Left hindlimb (tissue), 1 donor: ENCODE measurements around the gene OR4F6.
"Not testable (repeated sequence)": the region's sequence is repeated elsewhere in the genome, so short reads cannot be mapped to it uniquely, and the experiment has no call there.

ENCODE experiments used
- DNase-seq: peaks from one replicate; pipeline ENCODE4 v3.0.0-alpha.2; 2018

Gene OR4F6, protein sequence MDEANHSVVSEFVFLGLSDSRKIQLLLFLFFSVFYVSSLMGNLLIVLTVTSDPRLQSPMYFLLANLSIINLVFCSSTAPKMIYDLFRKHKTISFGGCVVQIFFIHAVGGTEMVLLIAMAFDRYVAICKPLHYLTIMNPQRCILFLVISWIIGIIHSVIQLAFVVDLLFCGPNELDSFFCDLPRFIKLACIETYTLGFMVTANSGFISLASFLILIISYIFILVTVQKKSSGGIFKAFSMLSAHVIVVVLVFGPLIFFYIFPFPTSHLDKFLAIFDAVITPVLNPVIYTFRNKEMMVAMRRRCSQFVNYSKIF

DNA sequence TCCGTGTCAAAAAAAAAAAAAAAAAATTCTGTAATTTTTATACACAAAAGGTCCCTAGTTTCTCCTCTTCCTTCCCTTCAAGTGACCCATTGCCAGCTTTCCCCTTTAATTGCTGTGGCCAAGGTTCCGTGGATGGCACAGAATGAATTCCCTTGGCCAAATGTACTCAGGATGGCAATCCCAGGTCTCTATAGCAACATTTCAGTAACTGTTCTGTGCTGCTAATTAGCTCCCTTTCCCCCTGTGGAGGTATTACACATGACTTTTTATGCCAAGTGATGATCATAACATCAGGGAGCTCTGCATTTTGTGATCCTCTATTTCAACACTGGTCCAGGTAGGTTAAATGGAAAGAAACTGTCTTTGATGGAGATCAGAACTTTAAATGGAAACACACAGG, at the start of gene OR4F6:
OR4F6 (plus strand) TSS at position 301 of the 400 bp plus-strand sequence. CDS start 2,211 bp downstream, outside the sequence.
- DNase-seq: no peak

DNA sequence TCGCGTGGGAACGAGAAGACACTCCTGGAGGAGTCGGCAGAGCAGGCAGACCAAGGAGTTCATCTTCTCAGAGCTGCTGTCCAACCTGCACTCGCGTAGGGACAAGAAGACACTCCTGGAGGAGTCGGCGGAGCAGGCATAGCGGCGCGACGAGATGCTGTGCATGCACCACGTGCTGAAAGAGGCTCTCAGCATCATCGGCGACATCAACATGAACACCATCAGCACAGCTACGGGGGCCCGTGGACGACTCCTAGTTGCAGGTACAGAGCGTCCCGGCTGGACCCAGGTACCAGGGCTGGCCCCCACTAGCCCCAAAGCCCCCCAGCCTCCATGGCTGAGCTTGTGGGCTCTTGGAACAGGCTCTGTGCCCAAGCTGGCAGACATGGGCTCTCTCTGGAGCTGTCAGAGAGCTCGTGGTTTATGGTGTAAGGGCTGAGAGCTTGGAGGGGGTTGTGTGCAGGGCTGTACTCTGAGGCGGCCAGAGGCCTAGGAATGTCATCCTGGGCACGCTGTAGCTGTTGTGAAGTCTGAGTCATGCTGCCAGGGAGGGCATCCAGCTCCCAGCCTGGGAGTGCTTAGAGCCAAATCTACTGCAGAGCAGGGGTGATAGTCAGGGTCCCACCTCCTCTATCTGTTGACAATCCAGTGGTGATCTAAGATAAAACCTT, 38.5 kb upstream of the OR4F6 start:
- not testable (repeated sequence) for DNase-seq

DNA sequence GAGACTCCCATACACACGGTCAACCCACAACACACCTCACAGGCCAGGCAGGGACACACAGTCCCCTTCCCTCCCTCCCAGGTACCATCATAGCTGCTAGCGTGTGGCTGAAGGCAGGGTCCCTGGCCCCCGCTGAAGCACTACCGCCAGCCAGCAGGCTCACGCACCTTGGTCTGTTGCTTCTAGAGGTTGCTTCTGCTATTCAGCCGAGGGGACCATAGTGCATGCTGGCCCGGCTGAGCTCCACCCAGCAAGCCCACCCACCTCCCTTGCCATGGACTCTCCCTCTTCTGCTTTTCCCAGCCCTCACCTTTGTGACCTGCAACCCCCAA, 38.0 kb upstream of the OR4F6 start:
- DNase-seq: not testable (repeated sequence)

DNA sequence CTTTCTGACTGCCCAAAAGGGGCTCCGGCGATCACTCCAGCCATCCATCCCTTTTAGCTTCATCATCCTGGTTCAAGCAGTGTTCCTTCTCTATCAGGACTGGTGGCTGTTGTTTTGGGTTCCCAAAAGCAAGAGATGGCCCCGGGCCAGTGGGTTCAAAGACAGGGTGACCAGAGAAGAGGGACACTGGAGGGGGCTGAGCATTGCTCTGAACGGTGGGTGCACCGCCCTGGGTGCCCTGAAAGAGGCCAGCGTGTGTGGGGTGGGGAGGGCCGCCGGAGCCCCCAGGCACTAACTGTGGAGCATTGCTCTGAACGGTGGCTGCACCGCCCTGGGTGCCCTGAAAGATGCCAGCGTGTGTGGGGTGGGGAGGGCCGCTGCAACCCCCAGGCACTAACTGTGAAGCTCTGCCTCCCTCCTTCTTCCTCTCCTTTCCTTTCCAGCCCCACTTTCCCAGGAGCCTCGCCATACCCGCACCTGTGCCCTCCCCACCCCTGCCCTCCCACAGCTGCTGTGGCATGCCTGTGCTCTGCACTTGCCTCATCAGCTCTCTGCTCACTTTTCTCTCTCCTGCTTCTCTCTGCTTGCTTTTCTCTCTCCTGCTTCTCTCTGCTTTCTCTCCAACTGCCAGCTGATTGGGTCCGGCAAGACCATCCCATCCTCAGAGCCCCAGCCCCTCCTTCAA, 37.4 kb upstream of the OR4F6 start:
- DNase-seq: no peak

DNA sequence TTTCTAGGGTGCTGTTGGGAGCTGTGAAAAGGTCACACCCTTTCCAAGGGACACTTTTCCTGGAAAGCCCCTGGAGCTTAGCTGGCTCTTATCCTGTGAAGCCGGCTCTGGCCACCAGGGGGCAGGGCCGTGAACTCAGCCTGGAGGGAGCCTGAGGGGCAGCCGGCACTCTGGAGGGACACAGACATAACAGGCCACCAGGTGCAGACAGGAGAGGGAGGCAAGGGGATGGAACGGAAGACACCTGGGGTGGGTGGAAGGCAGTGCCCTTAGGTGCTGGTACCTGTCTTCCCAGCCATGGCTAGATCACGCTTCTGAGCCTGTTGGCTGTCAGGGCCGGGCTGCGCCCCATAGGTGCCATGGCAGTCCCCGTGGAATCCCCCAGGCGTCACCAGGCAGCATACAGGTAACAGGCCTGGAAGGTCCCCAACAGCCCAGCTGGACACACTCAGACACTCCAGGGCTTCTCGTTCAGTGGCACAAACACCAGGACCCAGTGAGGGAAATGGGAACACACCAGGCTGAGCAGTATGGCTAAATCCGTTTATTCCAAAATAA, 36.1 kb upstream of the OR4F6 start:
- DNase-seq: not testable (repeated sequence)

DNA sequence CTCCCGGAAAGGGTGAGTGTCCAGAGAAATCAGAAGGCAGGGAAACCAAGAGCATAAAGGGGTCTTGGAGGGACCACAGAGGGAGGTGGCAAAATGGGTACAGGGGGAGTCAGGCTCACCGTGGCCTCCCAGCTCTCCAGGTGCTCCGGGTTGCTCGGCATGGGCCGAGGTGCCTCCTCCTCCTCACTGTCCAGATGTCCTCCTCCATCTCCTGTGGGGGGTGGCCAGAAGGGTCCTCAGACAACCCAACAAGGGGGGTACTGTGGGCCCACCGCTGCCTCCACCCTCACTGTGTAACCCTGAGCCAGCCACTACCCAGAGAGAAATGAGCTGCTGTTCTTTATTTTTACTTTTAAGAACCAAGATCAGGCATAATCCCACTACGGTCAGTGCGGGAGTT, 30.4 kb upstream of the OR4F6 start:
- DNase-seq: no peak

DNA sequence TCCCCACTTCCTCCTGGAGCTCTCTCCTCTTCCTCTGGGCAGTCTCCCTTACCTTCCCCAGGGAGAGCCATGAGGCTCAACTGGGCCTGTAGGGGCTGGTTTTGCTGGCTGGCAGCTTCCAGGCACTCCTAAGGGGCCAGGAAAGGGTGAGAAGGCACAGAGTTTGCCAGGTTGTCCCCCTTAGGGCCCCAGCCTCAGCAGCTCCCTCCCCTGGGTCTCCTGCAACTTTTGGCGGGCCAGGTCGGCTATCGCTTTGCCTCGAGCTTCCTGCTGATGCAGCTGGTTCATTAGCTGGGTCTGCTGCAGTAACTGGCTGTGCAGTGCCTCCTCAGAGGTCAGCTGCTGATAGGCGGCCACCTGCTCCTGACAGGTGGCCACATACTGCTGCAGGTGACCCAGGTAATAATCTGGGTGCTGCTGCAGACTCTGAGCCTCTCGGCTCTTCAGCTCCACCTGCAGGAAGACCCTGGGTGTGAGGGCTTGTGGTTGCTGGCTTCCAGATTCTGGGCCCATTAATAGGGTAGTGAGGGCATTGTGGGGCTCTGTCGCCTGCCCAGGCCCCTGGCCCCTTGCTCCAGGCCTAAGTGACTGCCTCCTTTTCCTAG, 29.7 kb upstream of the OR4F6 start:
- no peak for DNase-seq

DNA sequence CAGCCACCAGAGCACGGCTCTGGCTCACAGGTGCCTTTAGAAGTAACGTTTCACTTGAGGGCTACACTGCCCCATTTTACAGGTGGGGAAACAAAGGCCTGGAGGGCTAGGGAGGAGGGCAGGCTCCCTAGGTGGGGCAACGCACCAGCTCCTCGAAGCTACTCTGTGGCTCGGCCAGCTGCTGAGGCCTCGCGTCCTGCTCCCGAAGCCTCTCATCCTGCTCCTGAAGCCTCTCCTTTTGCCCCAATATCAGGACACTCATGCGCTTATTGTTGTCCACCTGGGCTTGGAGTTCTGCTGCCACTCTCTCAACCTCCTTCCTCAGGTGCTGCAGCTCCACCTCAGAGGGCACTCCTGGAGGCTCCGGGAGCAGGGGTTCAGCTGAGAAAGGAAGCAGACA, 28.2 kb upstream of the OR4F6 start:
- DNase-seq: no peak

DNA sequence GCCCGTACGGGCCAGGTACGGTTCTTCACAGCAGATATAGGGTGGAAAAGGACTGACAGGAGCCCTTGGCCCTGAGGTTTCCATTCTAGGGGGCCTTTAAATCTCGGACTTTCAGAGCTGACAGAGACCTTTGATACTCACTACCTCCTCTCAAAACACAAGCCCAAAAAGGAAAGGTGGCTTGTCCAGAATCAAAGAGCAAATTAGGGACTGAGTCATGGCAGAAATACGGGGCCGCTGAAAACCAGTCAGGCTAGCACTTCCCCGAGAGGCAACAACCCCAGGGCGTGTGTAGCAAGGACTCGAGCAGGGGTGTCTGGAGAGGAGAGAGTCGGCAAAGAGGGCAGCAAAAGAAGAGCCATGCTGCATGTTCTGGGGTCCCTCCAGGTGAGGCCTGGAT, 24.7 kb upstream of the OR4F6 start:
- DNase-seq: not testable (repeated sequence)

DNA sequence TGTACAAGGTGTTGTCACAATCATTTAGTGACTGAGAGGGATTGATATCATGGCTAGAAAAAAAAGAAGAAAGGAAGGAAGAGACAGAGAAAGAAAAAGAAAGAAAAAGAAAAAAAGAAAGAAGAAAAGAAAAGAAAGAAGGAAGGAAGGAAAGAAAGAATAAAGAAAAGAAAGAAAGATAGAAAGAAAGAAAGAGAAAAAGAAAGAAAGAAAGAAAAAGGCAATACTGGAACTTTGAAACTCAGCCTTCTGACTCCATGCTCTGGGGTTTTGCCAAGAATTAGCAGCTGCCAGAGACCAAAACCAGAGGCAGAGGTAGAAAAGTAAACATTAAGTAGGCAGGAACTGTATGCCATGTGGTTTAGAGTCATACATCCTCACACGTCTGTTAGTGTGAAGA, 23.1 kb upstream of the OR4F6 start:
- not testable (repeated sequence) for DNase-seq

DNA sequence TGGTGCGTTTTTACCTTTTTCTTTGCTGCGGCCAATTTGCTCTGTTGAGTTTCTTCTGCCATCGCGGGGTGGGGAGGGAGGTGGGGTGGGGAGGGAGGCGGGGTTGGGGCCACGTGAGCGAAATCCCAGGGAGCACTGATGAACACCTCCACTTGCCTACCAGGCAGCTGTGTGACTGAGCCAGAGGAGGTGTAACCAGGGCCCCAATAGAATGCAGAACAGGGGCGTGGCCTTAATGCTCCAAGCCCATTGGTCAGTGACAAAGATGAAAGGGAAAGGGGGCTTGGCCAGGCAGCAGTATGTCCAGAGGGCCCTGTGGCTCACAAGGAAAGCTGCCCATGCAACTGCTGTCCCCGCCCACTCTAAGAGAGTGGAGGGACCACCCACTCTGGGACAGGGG, 21.4 kb upstream of the OR4F6 start:
- no peak for DNase-seq

DNA sequence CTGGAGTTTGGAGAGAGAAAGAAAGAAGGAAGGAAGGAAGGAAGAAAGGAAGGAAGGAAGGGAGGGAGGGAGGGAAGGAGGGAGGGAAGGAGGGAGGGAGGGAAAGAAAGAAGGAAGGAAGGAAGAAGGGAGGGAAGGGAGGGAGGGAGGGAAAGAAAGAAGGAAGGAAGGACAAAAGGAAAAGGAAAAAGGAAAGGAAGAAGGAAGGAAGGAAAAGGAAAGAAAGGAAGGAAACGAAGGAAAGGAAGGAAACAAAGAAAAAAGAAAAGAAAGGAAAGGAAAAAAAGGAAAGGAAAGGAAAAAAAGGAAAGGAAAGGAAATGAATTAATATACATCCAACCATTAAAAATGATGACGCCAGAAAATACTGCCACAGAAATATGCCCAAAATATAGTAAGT, 18.7 kb upstream of the OR4F6 start:
- no peak for DNase-seq

DNA sequence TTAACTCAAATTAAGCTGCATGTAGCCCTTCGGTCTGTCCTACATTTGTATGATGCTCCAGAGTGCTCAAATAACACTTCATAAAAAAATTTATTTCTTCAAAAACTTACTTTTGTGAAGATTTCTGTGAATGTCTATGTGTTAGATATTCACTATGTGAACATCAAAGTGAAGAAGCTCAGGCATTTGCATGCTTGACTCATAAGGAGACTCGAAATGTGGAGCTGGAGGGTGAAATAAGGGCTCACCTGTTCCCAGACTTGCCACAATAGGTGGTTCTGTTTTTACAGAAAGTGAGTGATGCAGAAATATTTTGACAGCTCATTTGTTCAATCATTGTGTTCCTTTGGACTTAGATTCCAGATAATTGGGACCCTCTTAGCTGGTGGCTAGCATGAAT, 16.9 kb upstream of the OR4F6 start:
- DNase-seq: not testable (repeated sequence)

DNA sequence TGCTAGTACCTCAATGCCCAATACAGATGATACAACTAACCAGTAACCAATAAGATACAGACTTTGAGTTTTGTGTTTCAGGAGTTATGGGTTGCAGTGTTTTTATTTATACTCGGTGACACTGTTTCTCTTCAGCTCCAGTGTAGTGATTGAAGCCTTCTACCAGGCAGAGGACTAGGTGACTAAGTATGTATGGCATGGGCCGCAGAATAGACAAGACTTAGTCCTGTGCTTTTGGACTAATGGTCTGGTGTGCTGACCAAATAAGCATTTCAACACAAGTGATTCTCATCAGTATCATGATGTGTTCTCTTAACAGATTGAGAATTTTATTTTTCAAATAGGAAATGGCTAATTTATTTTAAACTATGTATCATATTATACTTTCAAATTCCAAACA, 15.3 kb upstream of the OR4F6 start:
- DNase-seq: not testable (repeated sequence)

DNA sequence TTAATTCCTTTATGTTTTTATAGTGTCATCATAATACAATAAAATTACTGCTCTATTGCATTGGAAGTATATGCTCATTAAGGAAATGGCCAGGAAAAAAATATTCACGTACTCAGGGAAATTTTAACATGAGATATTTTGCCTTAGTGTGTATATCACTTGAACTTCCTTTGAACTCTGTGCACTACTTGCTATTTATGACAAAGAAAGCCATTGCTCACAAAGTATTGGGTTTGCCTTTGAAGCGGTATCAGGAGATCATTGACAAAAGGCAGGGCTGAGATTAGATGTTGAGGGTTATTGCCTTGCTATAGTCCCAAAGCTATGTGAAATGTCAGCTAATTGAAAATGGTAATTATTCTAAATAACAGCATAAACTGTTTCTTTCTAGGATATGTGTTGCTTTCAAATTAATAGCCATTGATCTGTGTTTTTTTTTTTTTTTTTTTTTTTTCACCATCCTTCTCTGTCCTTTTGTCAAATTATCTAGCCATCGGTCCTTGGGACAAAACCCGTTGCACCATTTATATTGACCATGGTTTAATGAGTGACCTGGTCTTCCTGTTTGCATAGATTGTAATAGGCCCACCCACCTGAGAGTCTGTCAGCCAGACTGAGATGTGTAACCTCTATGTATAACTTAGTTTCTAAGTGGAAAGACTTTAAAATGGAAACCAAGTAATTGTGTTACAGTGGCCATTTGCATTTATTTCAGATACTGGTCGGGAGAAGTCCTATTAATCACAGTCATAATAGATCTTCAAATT, 14.6 kb upstream of the OR4F6 start:
- not testable (repeated sequence) for DNase-seq

DNA sequence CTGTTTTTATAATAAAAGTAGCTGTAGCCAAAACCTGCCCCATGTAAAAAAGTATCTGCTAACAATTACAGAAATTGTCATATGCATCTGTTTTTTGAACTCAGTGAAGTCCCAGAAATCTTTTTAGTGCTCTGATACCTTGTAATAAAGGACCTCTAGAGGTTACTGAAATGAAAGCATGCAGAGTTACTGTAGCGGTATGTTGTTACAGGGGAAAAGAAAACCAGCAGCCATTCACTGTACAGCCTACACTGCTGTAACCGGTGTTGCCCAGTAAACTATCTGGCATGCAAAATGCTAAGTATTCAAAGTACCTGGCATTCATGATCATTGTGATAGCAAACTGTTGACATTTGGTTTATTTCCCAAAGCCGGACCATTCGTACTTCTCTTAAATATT, 12.6 kb upstream of the OR4F6 start:
- not testable (repeated sequence) for DNase-seq

DNA sequence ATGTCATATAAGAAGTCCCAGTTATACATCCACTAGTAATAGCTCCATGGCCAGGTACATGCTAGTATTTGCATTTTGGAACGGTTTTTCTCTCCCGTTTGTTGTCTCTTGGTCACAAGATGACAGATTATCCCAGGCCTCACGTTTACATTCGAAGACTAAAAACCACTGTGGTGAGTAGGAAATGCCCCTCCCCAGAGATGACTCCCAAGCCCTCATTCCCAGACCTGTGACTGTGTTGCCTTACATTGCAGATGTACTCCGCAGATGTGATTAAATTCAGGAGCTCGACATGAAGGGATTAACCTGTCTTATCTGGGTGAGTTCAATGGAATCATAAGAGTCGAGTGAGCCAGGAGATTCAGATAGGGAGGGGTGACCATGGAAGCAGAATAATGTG, 9.3 kb upstream of the OR4F6 start:
- not testable (repeated sequence) for DNase-seq

DNA sequence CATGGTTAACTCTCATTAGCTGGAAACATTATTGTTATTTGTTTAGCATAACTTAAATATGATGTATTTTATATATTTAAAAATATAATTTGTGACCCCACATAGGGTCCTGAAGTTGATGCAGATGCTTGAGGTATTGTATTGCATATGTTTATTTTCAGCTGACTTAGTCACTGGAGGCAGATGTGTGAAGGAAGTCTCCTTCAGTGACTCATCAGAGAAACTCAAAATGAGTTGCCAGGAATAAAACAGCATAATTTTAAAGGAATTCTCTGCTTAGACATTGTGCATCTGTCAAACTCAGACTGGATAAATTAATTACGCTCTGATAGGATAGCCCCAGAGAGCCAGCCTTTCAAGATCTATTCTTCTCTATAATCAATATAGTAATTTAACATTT, 7.9 kb upstream of the OR4F6 start:
- no peak for DNase-seq

DNA sequence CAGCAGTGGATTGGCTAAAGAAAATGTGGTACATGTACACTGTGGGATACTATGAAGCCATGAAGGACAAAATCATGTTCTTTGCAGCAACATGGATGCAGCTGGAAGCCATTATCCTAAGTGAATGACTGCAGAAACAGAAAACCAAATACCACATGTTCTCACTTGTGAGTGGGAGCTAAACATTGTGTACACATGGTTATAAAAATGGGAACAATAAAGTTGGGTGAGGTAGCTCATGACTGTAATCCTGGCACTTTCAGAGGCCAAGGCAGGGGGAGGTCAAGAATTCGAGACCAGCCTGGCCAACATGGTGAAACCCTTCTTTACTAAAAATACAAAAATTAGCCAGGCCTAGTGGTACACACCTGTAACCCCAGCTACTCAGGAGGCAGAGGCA, 3.6 kb upstream of the OR4F6 start:
- DNase-seq: no peak

DNA sequence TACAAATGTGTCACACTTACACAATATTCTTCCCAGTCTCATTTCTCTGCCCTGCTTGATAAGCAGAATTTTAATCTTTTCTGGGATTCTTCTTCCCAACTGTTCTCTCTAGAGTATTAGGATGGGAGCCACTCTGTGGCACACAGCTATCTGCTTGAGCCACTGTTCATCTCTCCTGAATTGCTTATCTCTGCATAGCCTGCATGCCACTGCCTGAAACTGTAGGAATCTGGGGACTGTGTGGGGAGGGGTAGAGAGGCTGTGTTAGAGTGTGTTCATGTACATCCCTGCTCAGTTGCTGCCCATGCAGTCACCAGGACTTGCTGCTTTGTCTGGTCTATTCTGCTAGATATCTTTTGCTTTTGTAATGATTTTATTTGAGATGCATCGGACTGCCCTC, 2.3 kb upstream of the OR4F6 start:
- no peak for DNase-seq

DNA sequence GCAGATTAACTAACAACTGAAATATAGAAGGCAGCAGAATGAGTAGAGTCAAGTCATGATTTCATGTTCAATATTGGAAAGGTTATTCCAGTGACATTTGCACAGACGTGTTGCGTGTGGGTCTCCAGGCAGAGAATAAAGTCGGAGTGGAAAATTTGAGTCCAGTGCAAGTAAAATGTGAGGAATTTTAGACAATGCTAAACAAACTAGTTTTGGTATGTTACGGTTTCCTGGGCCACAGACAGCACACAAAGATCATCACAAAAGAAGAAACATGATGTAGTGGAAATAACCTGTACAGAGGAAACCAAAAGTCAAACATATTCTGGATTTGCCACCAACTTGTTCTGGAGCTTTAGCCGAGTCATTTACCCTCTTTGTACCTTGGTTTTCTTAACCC, 367 bp downstream of the OR4F6 start:
- DNase-seq: no peak

DNA sequence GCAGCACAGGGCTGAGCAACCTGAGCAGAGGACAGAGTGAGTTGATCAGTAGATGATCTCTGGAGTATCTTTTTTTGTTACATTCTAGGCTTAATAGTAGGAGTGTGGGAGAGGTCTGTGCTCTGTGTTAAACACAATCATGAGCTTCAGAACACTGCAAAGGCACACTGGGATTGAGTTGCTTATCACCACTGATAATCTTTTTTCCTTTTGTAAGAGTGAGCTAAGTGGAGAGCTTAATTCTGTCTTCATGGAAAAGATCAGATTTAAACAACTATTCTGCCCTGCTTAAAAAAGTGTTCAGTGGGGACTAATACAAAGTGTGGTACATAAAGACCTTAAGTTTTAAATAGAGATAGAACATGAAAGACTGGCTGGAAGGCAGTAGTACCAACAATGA, 1.1 kb downstream of the OR4F6 start:
- no peak for DNase-seq

DNA sequence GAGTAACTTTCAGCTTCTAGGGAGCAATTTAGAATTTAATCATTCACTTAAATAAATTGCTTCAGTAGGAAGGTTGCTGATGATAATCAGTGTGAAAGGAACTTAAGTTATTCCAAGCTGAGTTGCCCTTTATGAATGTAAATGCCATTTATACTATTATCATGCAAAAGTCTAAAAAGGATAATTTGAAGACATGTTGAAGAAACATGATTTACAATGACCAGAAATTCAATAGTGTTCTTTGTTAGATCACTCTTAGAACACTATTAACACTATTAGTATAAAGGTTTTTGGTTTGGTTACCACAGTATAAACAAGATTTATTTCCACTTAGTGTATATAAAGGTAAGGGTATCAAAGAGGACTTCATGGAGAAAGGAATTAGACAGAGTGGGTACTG, 1.6 kb downstream of the OR4F6 start:
- no peak for DNase-seq
